ENCODE results near the gene RBM34. TPM values are rescaled to one million over a fixed set of nuclear protein-coding genes. Genes with fewer than 3 reads are reported as not detected.
A peak's percentile ranks its signal among the peaks of the same experiment; 100 is the strongest.

The RBM34 gene
- total RNA-seq, 1 experiment from 2014 or later = 82.7 TPM

DNA sequence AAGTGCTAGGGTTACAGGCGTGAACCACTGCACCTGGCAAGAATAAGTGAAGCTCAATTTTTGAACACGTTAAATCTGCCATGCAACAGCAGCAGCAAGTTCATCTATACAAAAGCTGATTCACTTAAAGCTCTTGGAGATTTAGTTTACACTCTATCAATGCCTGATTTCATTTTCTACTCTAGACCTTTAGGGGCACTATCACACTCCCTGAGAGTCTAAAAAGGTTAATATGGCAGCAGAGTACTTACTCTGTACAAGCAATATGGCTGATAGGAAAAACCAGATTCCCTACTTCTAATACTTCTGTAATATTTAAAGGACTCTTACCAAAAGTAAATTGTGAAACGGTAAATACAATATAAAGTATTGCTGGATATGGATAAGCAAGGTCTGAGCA is 4.8 kb downstream of the RBM34 start:
- DNase-seq (ENCODE audit: low read depth) = no peak

DNA sequence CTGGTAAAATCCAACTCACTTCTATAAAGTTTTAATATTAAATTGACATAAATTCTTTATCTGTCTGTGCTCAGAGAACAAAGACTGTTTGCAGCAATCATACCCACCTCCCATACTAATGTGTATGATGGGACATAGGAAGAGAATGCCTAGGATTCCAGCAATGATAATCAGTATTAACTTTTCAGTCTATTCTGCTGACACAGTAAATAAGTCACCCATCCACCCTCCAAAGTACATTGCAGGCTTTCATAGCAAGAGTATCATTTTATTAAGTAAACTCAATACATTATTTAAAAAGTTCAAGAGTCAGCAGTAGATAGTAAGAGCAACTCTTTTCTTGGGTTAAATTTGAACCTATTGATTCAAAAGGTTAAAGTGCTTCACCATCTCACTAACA is 8.8 kb downstream of the RBM34 start:
- DNase-seq (ENCODE audit: low read depth) = no peak

DNA sequence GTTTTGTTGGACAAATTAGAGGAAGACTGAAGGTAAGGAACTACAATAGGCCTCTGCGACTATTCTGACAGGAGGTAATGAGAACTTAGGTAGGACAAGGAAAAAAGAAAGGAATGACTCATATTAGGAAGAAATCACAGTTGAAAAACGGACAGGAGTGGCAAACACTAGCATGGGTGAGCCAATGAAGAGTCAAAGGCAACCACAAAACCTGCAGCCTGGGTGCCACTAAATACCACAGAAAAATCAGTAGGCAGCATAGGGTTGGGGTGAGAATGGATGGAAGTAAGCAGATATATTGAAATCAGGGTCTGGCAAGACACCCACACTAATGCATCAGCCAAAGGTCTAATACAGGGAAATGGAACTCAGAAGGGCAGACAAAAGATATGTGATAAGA is 10.0 kb downstream of the RBM34 start:
- no peak for DNase-seq (ENCODE audit: low read depth)

DNA sequence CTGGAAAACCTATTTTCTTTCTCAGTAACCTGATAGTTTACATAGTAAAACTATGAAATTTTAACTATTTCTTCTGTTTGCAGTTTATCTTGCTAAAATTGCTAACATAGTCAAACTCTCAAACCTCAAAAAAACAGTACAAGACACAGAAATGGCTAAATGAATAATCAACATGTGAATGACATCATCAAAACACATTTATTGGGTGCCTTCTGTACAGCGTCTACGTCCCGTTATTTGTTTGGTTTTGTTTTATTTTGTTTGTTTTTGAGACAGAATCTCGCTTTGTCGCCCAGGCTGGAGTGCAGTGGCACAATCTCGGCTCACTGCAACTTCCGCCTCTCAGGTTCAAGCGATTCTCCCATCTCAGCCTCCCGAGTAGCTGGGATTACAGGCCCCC is 11.2 kb downstream of the RBM34 start:
- no peak for DNase-seq (ENCODE audit: low read depth)

DNA sequence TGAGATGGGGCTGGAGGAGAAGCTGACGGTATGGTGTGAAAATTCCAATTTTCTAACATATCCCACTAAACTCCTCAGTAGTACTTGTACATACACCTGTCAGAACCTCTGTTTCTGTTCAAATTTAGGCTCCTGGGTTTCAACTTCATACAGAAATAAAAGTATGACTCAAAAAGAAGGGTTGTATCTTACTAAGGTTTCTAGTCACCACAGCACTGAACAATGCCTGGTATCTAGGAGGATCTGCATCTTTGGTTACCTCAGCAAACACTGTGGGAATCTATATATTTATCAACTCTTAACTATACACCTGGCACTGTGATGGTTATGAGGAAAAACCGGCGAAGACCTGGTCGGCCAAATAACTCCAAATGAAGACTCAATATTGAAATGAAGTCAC is 13.8 kb downstream of the RBM34 start:
- DNase-seq (ENCODE audit: low read depth) = no peak

DNA sequence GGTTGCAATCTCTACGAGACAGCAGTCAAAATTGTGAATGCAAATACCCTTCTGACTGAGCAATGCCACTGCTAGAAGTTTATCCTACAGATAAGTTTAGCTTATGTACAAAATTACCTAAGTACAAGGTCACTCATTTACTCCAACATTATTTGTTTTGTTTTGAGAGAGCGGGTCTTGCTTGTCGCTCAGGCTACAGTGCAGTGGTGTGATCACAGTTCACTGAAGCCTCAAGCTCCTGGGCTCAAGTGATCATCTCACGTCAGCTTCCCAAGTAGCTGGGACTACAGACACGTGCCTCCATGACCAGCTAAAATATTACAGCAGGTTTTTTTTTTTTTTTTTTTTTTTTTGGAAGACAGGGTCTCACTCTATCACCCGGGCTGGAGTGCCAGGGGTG is 15.4 kb downstream of the RBM34 start:
- DNase-seq (ENCODE audit: low read depth) = no peak

DNA sequence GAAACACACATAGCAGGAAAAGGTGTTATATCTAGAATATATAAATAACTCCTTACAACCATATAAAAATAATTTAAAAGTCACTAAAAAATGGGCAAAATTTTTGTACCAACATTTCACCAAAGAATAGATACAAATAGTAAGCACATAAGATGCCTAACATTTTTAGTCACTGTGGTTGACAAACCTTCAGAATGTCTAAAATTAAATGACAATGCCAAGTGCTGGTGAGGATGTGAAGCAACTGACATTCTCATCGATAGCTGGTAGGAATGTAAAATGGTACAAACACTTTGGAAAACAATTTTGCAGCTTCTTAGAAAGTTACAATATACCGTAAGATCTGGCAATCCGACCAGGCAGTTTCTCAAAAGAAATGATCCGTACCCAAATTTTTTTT is 18.1 kb downstream of the RBM34 start:
- DNase-seq (ENCODE audit: low read depth) = no peak

DNA sequence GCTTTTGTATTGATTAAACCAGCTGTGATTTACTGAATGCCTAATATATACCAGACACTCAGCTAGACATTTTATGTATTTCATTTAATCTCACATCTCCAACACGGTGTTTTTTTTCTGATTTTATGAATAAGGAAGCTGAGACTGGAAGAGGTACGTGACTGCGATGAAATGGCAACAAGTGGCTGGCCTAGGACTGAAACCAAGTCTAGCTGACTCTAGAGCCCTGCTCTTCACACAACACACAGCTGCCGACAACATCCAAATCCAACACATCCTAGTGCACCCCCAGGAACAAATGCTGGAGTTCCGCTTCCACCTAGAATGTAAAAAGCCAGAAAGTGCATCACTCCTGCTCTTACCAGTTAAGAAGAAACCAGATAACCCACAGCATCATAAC is 21.7 kb downstream of the RBM34 start:
- DNase-seq (ENCODE audit: low read depth) = no peak

DNA sequence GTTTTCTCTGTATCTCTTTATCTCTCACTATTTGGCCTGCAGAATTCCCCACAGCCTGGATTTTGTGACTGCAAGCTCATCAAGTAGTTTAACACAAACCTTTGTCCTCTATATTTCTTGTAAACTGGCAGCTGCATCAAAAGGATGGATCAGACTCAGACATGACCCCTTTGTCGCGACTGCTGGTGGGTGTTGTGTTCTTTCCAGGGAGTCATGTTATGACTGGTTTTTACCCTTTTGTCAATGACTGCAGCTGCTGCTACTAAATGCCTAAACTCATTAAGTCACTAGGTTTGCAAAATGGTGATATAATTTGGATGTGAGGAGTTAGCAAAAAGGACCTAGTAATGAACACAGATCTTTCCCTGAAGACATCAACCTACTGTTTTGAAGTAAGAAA is 22.2 kb downstream of the RBM34 start:
- DNase-seq (ENCODE audit: low read depth) = no peak

DNA sequence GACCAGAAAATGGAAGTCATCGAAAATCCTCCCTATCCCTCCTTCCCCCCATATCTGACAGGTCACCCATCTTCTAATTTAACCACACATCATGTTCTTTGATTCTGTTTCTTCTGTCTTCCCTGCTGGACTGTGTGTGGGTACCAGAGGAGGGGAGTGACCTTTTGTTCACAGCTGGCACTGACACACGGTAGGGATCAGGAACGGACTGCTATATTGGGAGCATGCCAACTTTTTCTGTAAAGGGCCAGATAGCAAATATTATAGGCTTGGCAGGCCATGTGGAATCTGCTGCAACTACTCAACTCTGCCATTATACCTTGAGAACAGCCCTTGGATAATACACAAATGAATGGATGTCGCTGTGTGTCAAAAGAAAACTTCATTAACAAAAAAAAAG is 24.9 kb downstream of the RBM34 start:
- no peak for DNase-seq (ENCODE audit: low read depth)

DNA sequence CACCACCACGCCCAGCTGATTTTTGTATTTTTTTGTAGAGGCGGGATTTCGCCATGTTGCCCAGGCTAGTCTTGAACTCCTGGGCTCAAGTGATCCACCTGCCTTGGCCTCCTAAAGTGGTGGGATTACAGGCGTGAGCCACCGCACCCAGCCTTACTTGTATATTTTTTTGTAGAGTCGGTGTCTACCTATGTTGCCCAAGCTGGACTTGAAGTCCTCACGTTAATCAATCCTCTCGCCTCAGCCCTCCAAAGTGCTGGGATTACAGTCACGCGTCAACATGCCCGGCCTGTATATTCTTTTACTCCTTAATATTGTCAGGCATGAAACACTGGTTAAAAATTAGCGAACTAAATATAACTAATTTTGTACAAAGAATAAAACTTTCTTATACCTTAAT is 26.9 kb downstream of the RBM34 start:
- no peak for DNase-seq (ENCODE audit: low read depth)

DNA sequence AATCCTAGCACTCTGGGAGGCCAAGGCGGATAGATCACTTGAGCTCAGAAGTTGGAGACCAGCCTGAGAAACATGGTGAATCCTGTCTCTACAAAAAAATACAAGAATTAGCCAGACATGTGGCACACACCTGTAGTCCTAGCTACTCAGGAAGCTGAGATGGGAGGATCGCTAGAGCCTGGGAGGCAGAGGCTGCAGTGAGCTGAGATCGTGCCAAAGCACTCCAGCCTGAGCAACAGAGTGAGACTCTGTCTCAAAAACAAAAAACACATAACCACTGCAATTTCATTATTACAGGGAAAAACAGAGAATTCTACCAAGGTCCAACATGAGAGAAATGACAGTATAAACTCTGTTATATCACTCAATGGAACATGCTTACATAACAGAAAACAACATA is 28.0 kb downstream of the RBM34 start:
- DNase-seq (ENCODE audit: low read depth) = no peak

DNA sequence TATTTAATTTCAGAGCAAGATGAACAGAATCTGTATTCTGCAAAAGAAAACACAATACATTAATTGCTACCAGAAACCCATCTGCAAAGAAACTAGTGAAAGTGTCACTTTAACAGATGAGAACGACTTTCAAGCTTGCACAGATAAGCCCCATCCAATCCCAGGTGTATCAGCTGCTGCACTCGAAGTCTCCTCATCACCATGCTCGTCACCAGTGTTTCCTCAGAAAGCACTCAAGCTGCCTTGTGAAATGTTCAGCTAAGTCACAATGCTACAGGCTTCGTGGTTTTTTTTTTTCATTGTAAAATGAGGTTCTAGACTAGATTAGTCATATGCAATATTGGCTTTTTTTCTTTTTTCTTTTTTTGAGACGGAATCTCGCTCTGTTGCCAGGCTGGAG is 29.1 kb downstream of the RBM34 start:
- no peak for DNase-seq (ENCODE audit: low read depth)

DNA sequence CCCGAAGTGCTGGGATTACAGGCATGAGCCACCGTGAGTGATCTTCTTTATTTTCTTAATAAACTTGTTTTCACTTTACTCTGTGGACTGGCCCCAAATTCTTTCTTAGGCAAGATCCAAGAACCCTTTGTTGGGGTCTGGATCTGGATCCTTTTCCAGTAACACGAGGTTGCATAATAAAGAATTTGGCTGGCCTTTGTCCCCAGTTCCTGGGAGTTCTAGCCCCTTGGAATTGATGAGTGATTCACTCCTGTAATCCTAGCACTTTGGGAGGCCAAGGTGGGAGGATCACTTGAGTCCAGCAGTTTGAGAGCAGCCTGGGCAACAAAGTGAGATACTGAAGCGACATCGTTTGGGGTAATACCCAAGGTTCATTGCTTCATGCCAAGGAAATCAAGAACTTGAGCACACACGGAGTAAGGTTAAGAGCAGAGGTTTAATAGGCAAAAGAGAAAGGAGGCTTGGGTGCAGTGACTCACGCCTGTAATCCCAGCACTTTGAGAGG is 30.2 kb downstream of the RBM34 start:
- DNase-seq (ENCODE audit: low read depth) = no peak

DNA sequence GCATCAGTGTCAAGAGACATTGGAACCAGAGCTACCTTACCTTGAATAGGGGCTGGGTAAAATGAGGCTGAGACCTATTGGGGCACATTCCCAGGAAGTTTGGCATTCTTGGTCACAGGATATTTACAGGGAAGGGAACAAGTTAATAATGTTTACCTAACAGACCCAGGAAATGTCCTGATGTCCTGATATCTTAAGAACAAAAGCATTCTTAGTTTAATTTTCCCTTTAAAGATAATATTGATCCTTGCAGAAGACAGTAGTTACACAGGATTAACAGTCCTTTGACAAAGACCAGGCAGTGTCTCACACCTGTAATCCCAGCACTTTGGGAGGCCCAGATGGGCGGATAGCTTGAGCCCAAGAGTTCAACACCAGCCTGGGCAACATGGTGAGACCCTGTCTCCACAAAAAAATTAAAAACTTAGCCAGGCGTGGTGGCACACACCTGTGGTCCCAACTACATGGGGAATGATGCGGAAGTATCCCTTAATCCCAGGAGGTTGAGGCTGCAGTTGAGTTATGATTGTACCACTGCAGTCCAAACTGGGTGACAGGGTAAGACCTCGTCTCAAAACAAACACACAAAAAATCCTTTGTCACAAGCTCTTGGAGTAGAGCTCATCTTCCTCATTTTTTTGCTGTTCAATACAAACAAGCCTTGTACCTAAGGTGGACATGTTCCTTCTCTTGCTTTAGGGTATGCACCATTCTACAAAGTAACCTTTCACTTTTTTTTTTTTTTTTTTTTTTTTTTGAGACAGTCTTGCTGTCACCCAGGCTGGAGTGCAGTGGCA is 31.1 kb downstream of the RBM34 start:
- no peak for DNase-seq (ENCODE audit: low read depth)

DNA sequence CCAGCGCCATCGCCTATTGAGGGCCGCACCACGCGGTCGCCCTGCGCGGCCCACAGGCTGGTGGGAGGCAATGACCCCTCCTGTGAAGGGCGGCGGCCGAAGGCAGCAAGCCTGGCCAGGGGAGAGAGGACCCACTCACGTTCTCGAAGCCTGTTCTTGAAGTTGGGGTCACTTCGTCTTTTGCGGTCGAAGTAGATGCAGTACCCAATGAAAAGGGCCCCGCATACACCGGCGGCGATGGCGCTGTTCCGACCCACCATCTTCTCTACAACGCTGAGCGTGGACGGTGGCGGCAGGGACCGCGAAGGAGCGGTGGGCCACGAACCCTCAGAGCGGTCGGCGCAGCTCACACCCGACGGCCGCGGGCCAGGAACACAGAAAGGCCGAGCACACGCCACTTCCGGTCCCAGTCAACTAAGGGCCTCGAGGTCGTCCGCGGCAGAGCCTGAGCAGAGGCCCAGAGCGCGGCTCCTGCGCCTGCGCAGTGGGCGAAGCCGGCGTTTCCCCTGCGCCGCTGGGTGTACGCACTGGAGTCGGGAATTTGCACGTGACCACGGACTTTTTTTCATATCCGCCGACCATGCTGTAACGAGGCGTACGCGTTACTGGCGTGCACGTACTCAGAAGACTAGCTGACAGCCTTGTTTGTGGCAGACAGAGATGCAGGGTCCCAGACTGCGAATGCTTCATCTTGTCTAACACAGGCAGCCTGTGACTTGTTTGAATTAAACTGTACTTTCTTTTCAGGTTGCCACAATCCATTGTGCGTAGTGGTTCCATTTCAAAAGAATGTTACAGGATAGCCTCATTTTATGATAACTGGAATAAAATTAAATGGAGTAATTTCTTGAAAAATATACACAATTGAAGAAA is 32.4 kb downstream of the RBM34 start, which contains the start of gene TOMM20:
Gene TOMM20 (minus strand): TSS at position 382 of the 873 bp plus-strand sequence. CDS start 122 bp downstream, at position 260.
- DNase-seq (ENCODE audit: low read depth) = peak; percentile 98

DNA sequence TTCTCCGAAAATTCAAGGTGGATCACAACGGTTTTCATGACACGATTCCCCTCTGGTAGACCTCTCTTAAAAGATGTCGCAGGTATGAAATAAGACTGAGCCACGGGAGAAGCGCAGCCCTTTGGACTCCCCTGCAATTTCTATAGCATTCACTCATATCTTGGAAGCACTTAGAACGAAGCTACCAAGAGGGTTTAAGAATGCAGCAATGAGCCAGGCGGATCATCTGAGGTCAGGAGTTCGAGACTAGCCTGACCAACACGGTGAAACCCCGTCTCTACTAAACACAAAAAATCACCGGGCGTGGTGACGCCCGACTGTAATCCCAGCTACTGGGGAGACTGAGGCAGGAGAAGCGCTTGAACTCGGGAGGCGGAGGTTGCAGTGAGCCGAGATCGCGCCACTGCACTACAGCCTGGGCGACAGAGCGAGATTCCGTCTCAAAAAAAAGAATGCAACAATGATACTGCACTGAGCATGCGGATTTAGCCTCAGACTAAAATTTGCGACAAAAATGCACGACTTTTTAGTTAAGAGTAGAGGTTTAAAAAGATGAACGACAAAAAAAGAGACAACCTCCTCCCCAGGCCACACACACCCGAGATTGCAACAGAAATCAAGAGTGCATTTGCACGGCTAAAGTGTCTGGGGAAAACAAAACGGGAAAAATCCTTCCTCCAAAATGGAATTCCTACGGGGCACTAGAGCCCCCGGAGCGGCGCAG is 33.2 kb downstream of the RBM34 start:
- no peak for DNase-seq (ENCODE audit: low read depth)

DNA sequence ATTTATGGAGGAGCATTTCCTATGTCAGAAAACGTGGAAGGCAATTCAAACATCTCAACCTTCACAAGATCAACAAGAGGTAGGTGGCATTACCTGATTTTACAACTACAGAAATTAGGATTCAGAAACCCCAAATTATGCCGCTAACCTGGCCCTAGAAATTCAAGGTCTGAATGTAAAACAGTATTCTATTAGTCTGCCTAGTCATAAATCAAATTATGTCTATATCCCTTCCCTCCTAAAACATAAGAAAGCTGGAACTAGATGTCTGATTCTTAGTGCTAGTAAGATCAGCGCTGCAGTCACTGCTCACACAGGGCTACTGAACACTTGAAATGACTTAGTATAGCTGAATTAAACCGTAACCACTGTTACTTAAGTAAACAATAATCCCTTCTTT is 33.8 kb downstream of the RBM34 start:
- no peak for DNase-seq (ENCODE audit: low read depth)

DNA sequence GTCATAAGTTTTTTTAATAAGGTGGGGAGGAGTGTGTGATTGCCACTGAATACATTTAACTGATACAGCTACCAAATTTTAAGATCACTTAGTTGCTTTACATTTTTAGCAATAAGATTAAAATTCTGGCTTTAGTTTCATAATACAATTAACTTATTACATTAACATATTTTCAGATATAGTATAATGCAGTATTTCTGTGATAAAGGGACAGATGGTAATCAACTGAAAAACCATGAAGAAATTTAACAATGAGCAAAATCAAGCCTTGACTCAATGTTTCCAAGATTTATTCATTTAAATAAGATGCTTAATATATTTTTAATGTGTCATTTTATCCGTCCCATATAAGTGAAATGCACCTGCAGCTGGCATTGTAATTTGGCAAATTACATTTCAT is 36.4 kb downstream of the RBM34 start:
- no peak for DNase-seq (ENCODE audit: low read depth)

DNA sequence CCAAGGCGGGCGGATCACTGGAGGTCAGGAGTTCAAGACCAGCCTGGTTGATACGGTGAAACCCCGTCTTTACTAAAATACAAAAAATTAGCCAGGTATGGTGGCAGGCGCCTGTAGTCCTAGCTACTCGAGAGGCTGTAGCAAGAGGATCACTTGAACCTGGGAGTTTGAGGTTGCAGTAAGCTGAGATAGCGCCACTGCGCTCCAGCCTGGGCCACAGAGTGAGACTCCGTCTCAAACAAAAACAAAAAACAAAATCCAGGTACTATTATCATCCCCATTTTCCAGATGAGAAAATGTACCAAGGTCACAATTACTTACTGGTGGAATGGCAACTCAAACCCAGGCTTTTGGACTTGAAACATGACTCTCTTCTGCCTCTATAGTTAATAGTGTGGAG is 36.9 kb downstream of the RBM34 start:
- no peak for DNase-seq (ENCODE audit: low read depth)

DNA sequence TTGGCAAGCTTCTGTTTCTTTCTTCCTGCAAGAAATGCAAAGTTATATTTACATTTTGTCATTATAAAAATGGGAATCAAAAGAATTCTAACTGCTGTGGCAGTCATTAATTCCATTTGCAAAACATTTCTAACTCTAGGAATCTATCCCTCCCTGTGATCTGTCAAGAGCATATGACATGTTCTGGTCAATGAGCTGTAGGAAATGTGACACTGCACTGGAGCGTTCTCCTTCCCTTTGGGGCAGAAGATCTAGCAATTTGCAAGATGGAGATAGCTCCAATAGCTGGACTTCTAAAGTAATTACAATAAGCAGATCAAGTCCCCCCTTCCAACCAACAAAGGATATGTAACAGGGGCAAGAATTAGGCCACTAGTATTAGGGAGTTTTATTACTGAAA is 38.7 kb downstream of the RBM34 start:
- DNase-seq (ENCODE audit: low read depth) = no peak
